IMR-90 (cell line): ENCODE data around the gene HNMT. TPM values are rescaled to one million over a fixed set of nuclear protein-coding genes. Genes with fewer than 3 reads are reported as not detected.

Experiments used
- ATAC-seq: fragments of 200-7000 bp; cut with Tn5 transposase; 2 replicates; pipeline ENCODE4 v1.9.1; 2020; ENCODE audit warnings: low read depth, mild to moderate bottlenecking, moderate library complexity
- BruUV-seq: library from RNA; stranded (reverse); fragments of 400-500 nt; replicated peaks from 2 replicates; lab custom pipeline; 2021; lab: Mats Ljungman, UMichigan
- CTCF ChIA-PET: fragments of 300-600 bp; formaldehyde crosslinking; extraction: SDS; loops from one replicate; lab custom pipeline; 2021; ENCODE audit warnings: antibody characterized with exemption; lab: Yijun Ruan, JAX
- POLR2A ChIA-PET: fragments of 300-600 bp; sonication (Branson Sonifier 250); formaldehyde crosslinking; loops from one replicate; lab custom pipeline; 2022; ENCODE audit warnings: antibody characterized with exemption; ENCODE audit not compliant: unreplicated experiment; lab: Charles Lee
- DNase-seq: peaks from one replicate; pipeline ENCODE4 v3.0.0; 2013
- H2AFZ ChIP-seq: replicated peaks from 2 replicates; pipeline ENCODE3; 2013; ENCODE audit warnings: low read length, mild to moderate bottlenecking; ENCODE audit not compliant: poor library complexity
- H2AK5ac ChIP-seq: 2 replicates; pipeline ENCODE4 v1.6.1; 2013; ENCODE audit warnings: low read depth, low read length, inconsistent platforms
- H2AK9ac ChIP-seq: replicated peaks from 2 replicates; pipeline ENCODE3; 2013; ENCODE audit warnings: mild to moderate bottlenecking, low read depth, low read length, moderate library complexity; ENCODE audit not compliant: poor library complexity
- H2BK120ac ChIP-seq: 2 replicates; pipeline ENCODE4 v1.6.1; 2013; ENCODE audit warnings: low read depth, low read length, inconsistent platforms
- H2BK15ac ChIP-seq: 3 replicates; pipeline ENCODE4 v1.6.1; 2013; ENCODE audit warnings: low read depth, low read length, inconsistent platforms
- H2BK20ac ChIP-seq: 2 replicates; pipeline ENCODE4 v1.6.1; 2013; ENCODE audit warnings: low read depth, mild to moderate bottlenecking, inconsistent platforms, low read length, moderate library complexity
- H2BK5ac ChIP-seq: 2 replicates; pipeline ENCODE4 v1.6.1; 2013; ENCODE audit warnings: mild to moderate bottlenecking, low read depth, low read length, inconsistent platforms; ENCODE audit not compliant: poor library complexity, severe bottlenecking
- H3K14ac ChIP-seq: replicated peaks from 2 replicates; pipeline ENCODE4 v1.6.1; 2013; ENCODE audit warnings: low read depth, low read length, inconsistent platforms
- H3K18ac ChIP-seq: 2 replicates; pipeline ENCODE4 v1.6.1; 2013; ENCODE audit warnings: low read depth, low read length, control low read depth
- H3K23ac ChIP-seq: 2 replicates; pipeline ENCODE4 v1.6.1; 2013; ENCODE audit warnings: low read depth, low read length, inconsistent platforms
- H3K27ac ChIP-seq: 2 replicates; pipeline ENCODE4 v1.5.1; 2013; ENCODE audit warnings: mild to moderate bottlenecking, control low read depth, low read length; ENCODE audit not compliant: insufficient read depth
- H3K27me3 ChIP-seq: 2 replicates; pipeline ENCODE4 v1.6.1; 2013; ENCODE audit warnings: low read length; ENCODE audit not compliant: control insufficient read depth, insufficient read depth
- H3K36me3 ChIP-seq: 2 replicates; pipeline ENCODE4 v1.6.1; 2013; ENCODE audit warnings: low read length, mixed read lengths; ENCODE audit not compliant: control insufficient read depth, insufficient read depth
- H3K4ac ChIP-seq: 2 replicates; pipeline ENCODE4 v1.6.1; 2013; ENCODE audit warnings: low read depth, low read length, inconsistent platforms
- H3K4me1 ChIP-seq: 2 replicates; pipeline ENCODE4 v1.6.1; 2013; ENCODE audit warnings: low read length, mixed read lengths; ENCODE audit not compliant: control insufficient read depth, insufficient read depth
- H3K4me2 ChIP-seq: 2 replicates; pipeline ENCODE4 v1.6.1; 2013; ENCODE audit warnings: low read depth, mild to moderate bottlenecking, control low read depth, low read length, moderate library complexity
- H3K4me3 ChIP-seq: 2 replicates; pipeline ENCODE4 v1.5.1; 2013; ENCODE audit warnings: low read depth, mild to moderate bottlenecking, control low read depth, low read length, moderate library complexity; ENCODE audit not compliant: insufficient read depth
- H3K56ac ChIP-seq: 2 replicates; pipeline ENCODE4 v1.6.1; 2013; ENCODE audit warnings: low read length, inconsistent platforms; ENCODE audit not compliant: insufficient read depth; ENCODE audit errors: extremely low read depth
- H3K79me1 ChIP-seq, 2 experiments: 2 replicates each; pipeline ENCODE4 v1.6.1; 2013; ENCODE audit warnings: low read length in 2 of 2, inconsistent platforms in 1 of 2, low read depth in 1 of 2
- H3K9ac ChIP-seq: 2 replicates; pipeline ENCODE4 v1.6.1; 2013; ENCODE audit warnings: low read depth, low read length, control low read depth
- H3K9me1 ChIP-seq: 2 replicates; pipeline ENCODE4 v1.6.1; 2013; ENCODE audit warnings: low read length, inconsistent platforms; ENCODE audit not compliant: insufficient read depth
- H3K9me3 ChIP-seq: 2 replicates; pipeline ENCODE4 v1.6.1; 2013; ENCODE audit warnings: low read length; ENCODE audit not compliant: control insufficient read depth, insufficient read depth
- H4K20me1 ChIP-seq: 2 replicates; pipeline ENCODE4 v1.6.1; 2013; ENCODE audit warnings: low read length, inconsistent platforms; ENCODE audit not compliant: insufficient read depth
- H4K5ac ChIP-seq: 2 replicates; pipeline ENCODE4 v1.6.1; 2013; ENCODE audit warnings: mild to moderate bottlenecking, low read depth, low read length, control low read depth
- H4K8ac ChIP-seq, 2 experiments: 2 replicates each; pipeline ENCODE4 v1.6.1; 2013; ENCODE audit warnings: low read depth in 2 of 2, low read length in 2 of 2, control low read depth in 1 of 2, inconsistent platforms in 1 of 2
- H4K91ac ChIP-seq: 2 replicates; pipeline ENCODE4 v1.6.1; 2013; ENCODE audit warnings: low read depth, low read length, inconsistent platforms; ENCODE audit not compliant: insufficient read depth
- BHLHE40 ChIP-seq: fragments of 150-350 bp; IDR thresholded peaks from 2 replicates; pipeline ENCODE4 v1.6.1; 2016; ENCODE audit warnings: mild to moderate bottlenecking, low read depth, low read length
- CHD1 ChIP-seq: IDR thresholded peaks from 2 replicates; pipeline ENCODE4 v1.6.1; 2012; ENCODE audit warnings: low read depth, low read length, improper control_type of control experiment
- MAFK ChIP-seq: IDR thresholded peaks from 2 replicates; pipeline ENCODE4 v1.6.1; 2012; ENCODE audit warnings: low read depth, low read length, improper control_type of control experiment
- MXI1 ChIP-seq: IDR thresholded peaks from 2 replicates; pipeline ENCODE4 v1.6.1; 2012; ENCODE audit warnings: low read depth, mild to moderate bottlenecking, low read length, moderate library complexity, borderline replicate concordance
- SMC3 ChIP-seq: fragments of 150-350 bp; IDR thresholded peaks from 2 replicates; pipeline ENCODE4 v1.6.1; 2016; ENCODE audit warnings: low read depth, mild to moderate bottlenecking, antibody characterized with exemption, low read length, moderate library complexity
- WGBS, 2 experiments: methylation state at CpG; one replicate each; pipeline versions ENCODE4 v1.1.5 to v1.1.7; 2013; ENCODE audit warnings: missing lambda C conversion rate in 2 of 2; ENCODE audit not compliant: insufficient read length in 1 of 2; ENCODE audit errors: extremely low coverage in 2 of 2; 5-methylcytosine and 5-hydroxymethylcytosine counted together
- dilution Hi-C: fragments of 300-500 bp; cut with HindIII; formaldehyde crosslinking; loops from one replicate; pipeline ENCODE4 v1.14.3; 2018; ENCODE audit warnings: low sequenced_read_pairs; ENCODE audit not compliant: unreplicated experiment
- in situ Hi-C: fragments of 300-500 bp; cut with MboI; formaldehyde crosslinking; loops from 3 replicates; pipeline ENCODE4 v1.14.3; 2019; ENCODE audit warnings: low sequenced_read_pairs, inconsistent platforms, mixed read lengths
- intact Hi-C: fragments of 100-400 bp; cut with micrococcal nuclease; formaldehyde crosslinking; loops from 2 replicates; pipeline ENCODE4 v1.10.0; 2022
- polyA plus RNA-seq, 3 experiments: library from polyadenylated mRNA; depleted of rRNA; stranded (reverse); fragments of >200 nt; gene quantifications; 2 replicates each; pipeline ENCODE4 v1.2.3, GENCODE V29; 2012; ENCODE audit warnings: low replicate concordance in 1 of 3
- total RNA-seq: library from RNA; depleted of rRNA; stranded (reverse); fragments of >200 nt; gene quantifications from 2 replicates; pipeline ENCODE4 v1.2.3, GENCODE V29; 2012

Gene HNMT
- total and polyA plus RNA-seq, 2 of the 4 experiments (the other 2 are of a cell fraction), result 6.4 to 14.2 TPM

DNA sequence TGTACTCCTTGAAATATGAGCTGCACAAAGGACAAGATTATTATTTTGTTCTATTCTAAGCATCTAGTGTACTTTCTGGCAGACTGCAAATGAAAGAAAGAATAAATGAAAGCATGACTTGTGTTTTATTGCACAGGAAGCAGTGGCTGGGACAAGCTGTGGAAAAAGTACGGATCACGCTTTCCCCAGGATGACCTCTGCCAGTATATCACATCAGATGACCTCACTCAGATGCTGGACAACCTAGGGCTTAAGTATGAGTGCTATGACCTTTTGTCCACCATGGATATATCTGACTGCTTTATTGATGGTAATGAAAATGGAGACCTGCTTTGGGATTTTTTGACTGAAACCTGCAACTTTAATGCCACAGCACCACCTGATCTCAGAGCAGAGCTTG, 49.4 kb downstream of the HNMT start:
- in situ Hi-C loops, result no loop called here

More for the DNA sequence above, 49.4 kb downstream of the HNMT start:
- Histone ChIP-seq H3K23ac (no peak overlapping the region), H3K27me3 (no peaks in the 10 kb centered on the region), H3K9ac (no peak overlapping the region), H4K91ac (no peak overlapping the region), H2AK9ac (no peak overlapping the region), H4K5ac (no peak overlapping the region), H2AK5ac (no peak overlapping the region), H2BK120ac (no peak overlapping the region), H3K9me1 (no peaks in the 10 kb centered on the region), H3K56ac (no peak overlapping the region), H4K8ac (no peak overlapping the region), H3K4me1 (no peaks in the 10 kb centered on the region), H3K9me3 (no peaks in the 10 kb centered on the region), H3K79me1 (no peaks in the 10 kb centered on the region), H2AFZ (no peak overlapping the region), H2BK20ac (no peak overlapping the region), H3K36me3 (no peaks in the 10 kb centered on the region), H3K18ac (no peak overlapping the region), H3K4me3 (no peak overlapping the region), H3K4ac (no peak overlapping the region), H3K14ac (no peak overlapping the region), H3K4me2 (no peak overlapping the region), H2BK5ac (no peak overlapping the region), H4K20me1 (no peaks in the 10 kb centered on the region), H2BK15ac (no peak overlapping the region), H3K27ac (no peak overlapping the region)
- ATAC-seq (no peak), DNase-seq (no peak)
- ChIA-PET POLR2A (no interaction called here), CTCF (no interaction called here)
- intact Hi-C loops (no loop called here), dilution Hi-C loops (no loop called here)
- no TSS peak for BruUV-seq
- WGBS, 2 experiments, result no CpG with 5 or more reads among the region's 2 CpGs
- TF ChIP-seq MAFK (no peak), BHLHE40 (no peak), CHD1 (no peak), SMC3 (no peak), MXI1 (no peak)
